ENCODE results near the gene KCTD8.
"Not testable (repeated sequence)": the region's sequence is repeated elsewhere in the genome, so short reads cannot be mapped to it uniquely, and the experiment has no call there.

Gene KCTD8

GRCh38 chr4:44186096-44186849 lies 262.3 kb downstream of the KCTD8 start:
- H3K4me3 ChIP-seq = no peak overlapping the region
- no peak for DNase-seq

GRCh38 chr4:44181491-44182349 lies 266.9 kb downstream of the KCTD8 start:
- H3K9me3 ChIP-seq; DNase-seq; intact Hi-C loops (cut with DNase I; ENCODE audit: low total_unique reads); H3K27me3 ChIP-seq; H3K4me1 ChIP-seq; H3K27ac ChIP-seq; H3K4me3 ChIP-seq; H3K36me3 ChIP-seq: not testable (repeated sequence)

More at GRCh38 chr4:44186096-44186849, 262.3 kb downstream of the KCTD8 start:
- Histone ChIP-seq H3K9me3 (no peaks in the 10 kb centered on the region), H3K27ac (no peak overlapping the region), H3K27me3 (no peaks in the 10 kb centered on the region), H3K36me3 (no peaks in the 10 kb centered on the region), H3K4me1 (no peaks in the 10 kb centered on the region)
- intact Hi-C loops (cut with DNase I; ENCODE audit: low total_unique reads) = no loop called here
- TF ChIP-seq CTCF (IDR thresholded peaks at IDR 0.05) = no peak

GRCh38 chr4:44167766-44168165 lies 280.8 kb downstream of the KCTD8 start:
- not testable (repeated sequence) for DNase-seq

GRCh38 chr4:44165938-44166337 lies 282.7 kb downstream of the KCTD8 start:
- no peaks in the 10 kb centered on the region for H3K36me3 ChIP-seq
- H3K4me3 ChIP-seq = no peak overlapping the region
- no peak for DNase-seq
- no peak overlapping the region for H3K27ac ChIP-seq
- no peaks in the 10 kb centered on the region for H3K27me3 ChIP-seq
- H3K9me3 ChIP-seq = no peaks in the 10 kb centered on the region
- no peaks in the 10 kb centered on the region for H3K4me1 ChIP-seq
- intact Hi-C loops (cut with DNase I; ENCODE audit: low total_unique reads) = no loop called here
- TF ChIP-seq CTCF (IDR thresholded peaks at IDR 0.05) = no peak

More at GRCh38 chr4:44167766-44168165, 280.8 kb downstream of the KCTD8 start:
- H3K27me3 ChIP-seq; H3K4me3 ChIP-seq; H3K4me1 ChIP-seq; intact Hi-C loops (cut with DNase I; ENCODE audit: low total_unique reads); H3K9me3 ChIP-seq; H3K36me3 ChIP-seq; H3K27ac ChIP-seq: not testable (repeated sequence)

GRCh38 chr4:44162538-44163270 lies 285.9 kb downstream of the KCTD8 start:
- Histone ChIP-seq H3K27ac (no peak overlapping the region), H3K9me3 (no peaks in the 10 kb centered on the region), H3K4me1 (no peaks in the 10 kb centered on the region), H3K36me3 (no peaks in the 10 kb centered on the region), H3K27me3 (no peaks in the 10 kb centered on the region), H3K4me3 (no peak overlapping the region)
- no peak for DNase-seq
- no peak for TF ChIP-seq CTCF (IDR thresholded peaks at IDR 0.05)
- intact Hi-C loops (cut with DNase I; ENCODE audit: low total_unique reads) = loop anchor here (1.0 kb wide), 1 partner anchor 34 kb away; no protein-coding TSS in a partner anchor

GRCh38 chr4:44161756-44162155 lies 286.9 kb downstream of the KCTD8 start:
- H3K36me3 ChIP-seq = no peaks in the 10 kb centered on the region
- no peak overlapping the region for H3K27ac ChIP-seq
- H3K27me3 ChIP-seq = no peaks in the 10 kb centered on the region
- intact Hi-C loops (cut with DNase I; ENCODE audit: low total_unique reads) = no loop called here
- no peaks in the 10 kb centered on the region for H3K9me3 ChIP-seq
- no peak for TF ChIP-seq CTCF (IDR thresholded peaks at IDR 0.05)
- H3K4me1 ChIP-seq = no peaks in the 10 kb centered on the region
- H3K4me3 ChIP-seq = no peak overlapping the region
- DNase-seq = no peak
